ENCODE results near the gene MAU2. TPM values are rescaled to one million over a fixed set of nuclear protein-coding genes. Genes with fewer than 3 reads are reported as not detected.

The MAU2 gene
- total and polyA plus RNA-seq, 11 donors: 15.7 to 46.4 (median 29.0) TPM

- no peak overlapping the region for H3K27ac ChIP-seq
- H3K36me3 ChIP-seq: peaks cover 5 to 100% (median 100%) of the 10 kb centered on the region in 9 donors
- 93 to 97% (median 94%) methylated on average over 8 to 11 of the region's 11 CpGs; no CpG with 5 or more reads in 1 of the 4 donors for WGBS, 4 donors
- TF ChIP-seq, protein P1, sequence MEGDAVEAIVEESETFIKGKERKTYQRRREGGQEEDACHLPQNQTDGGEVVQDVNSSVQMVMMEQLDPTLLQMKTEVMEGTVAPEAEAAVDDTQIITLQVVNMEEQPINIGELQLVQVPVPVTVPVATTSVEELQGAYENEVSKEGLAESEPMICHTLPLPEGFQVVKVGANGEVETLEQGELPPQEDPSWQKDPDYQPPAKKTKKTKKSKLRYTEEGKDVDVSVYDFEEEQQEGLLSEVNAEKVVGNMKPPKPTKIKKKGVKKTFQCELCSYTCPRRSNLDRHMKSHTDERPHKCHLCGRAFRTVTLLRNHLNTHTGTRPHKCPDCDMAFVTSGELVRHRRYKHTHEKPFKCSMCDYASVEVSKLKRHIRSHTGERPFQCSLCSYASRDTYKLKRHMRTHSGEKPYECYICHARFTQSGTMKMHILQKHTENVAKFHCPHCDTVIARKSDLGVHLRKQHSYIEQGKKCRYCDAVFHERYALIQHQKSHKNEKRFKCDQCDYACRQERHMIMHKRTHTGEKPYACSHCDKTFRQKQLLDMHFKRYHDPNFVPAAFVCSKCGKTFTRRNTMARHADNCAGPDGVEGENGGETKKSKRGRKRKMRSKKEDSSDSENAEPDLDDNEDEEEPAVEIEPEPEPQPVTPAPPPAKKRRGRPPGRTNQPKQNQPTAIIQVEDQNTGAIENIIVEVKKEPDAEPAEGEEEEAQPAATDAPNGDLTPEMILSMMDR (IDR thresholded peaks at IDR 0.05): no peak
- TF ChIP-seq POLR2A (IDR thresholded peaks at IDR 0.05): no peak
- H3K27me3 ChIP-seq: no peaks in the 10 kb centered on the region
- H3K4me3 ChIP-seq: no peak overlapping the region
- no peak for ATAC-seq
- intact Hi-C loops (cut with DNase I): loop anchor here in 5 of 10 donors (5.0 to 10.0 kb wide), 3 partner anchors 156 to 196 kb away; no protein-coding TSS in a partner anchor
- no peak for DNase-seq
- no peaks in the 10 kb centered on the region for H3K9me3 ChIP-seq
- peaks cover 0 to 6% (median 0%) of the 10 kb centered on the region in 12 donors for H3K4me1 ChIP-seq
These were observed 20.4 kb downstream of the MAU2 start for GRCh38 chr19:19341026-19341425.

- Histone ChIP-seq H3K4me1 (peaks cover 0 to 6% (median 0%) of the 10 kb centered on the region in 12 donors), H3K27ac (peak overlapping the region in 1 of 12 donors; percentile 38), H3K36me3 (peaks cover 5 to 100% (median 100%) of the 10 kb centered on the region in 9 donors), H3K9me3 (no peaks in the 10 kb centered on the region), H3K27me3 (no peaks in the 10 kb centered on the region), H3K4me3 (no peak overlapping the region)
- ATAC-seq: peak; percentile 62 to 83 (median 76)
- peak; percentile 39 to 76 (median 60) for DNase-seq
- intact Hi-C loops (cut with DNase I): loop anchor here in 5 of 10 donors (5.0 to 10.0 kb wide), 3 partner anchors 158 to 198 kb away; no protein-coding TSS in a partner anchor
- WGBS, 4 donors: 56 to 89% (median 65%) methylated on average over 11 to 28 of the region's 28 CpGs
- TF ChIP-seq, protein P1 (IDR thresholded peaks at IDR 0.05): peak; percentile 67 to 87 (median 78)
- TF ChIP-seq POLR2A (IDR thresholded peaks at IDR 0.05): no peak
These were observed 21.7 kb downstream of the MAU2 start for GRCh38 chr19:19342086-19343015.

- DNase-seq (no peak), ATAC-seq (no peak)
- Histone ChIP-seq H3K27me3 (no peaks in the 10 kb centered on the region), H3K36me3 (peaks cover 5 to 100% (median 100%) of the 10 kb centered on the region in 9 donors), H3K9me3 (no peaks in the 10 kb centered on the region), H3K27ac (peak overlapping the region in 1 of 12 donors; percentile 38), H3K4me1 (peaks cover 0 to 6% (median 0%) of the 10 kb centered on the region in 12 donors), H3K4me3 (no peak overlapping the region)
- intact Hi-C loops (cut with DNase I): loop anchor here in 5 of 10 donors (5.0 to 10.0 kb wide), 3 partner anchors 158 to 198 kb away; no protein-coding TSS in a partner anchor
- TF ChIP-seq POLR2A (IDR thresholded peaks at IDR 0.05): no peak
- TF ChIP-seq, protein P1 (IDR thresholded peaks at IDR 0.05): peak in 2 of 12 donors; percentile 2 to 34
- 64 to 83% (median 68%) methylated on average over 3 to 7 of the region's 7 CpGs for WGBS, 4 donors
These were observed 22.4 kb downstream of the MAU2 start for GRCh38 chr19:19343016-19343362.

GRCh38 chr19:19343762-19344161 is 23.1 kb downstream of the MAU2 start:
- peak in 1 of 4 donors; percentile 28 for ATAC-seq
- WGBS, 4 donors: 78 to 90% (median 87%) methylated on average over 14 of the region's 14 CpGs
- H3K9me3 ChIP-seq: no peaks in the 10 kb centered on the region
- intact Hi-C loops (cut with DNase I): loop anchor here in 5 of 10 donors (5.0 to 10.0 kb wide), 3 partner anchors 159 to 199 kb away; no protein-coding TSS in a partner anchor
- no peak for TF ChIP-seq POLR2A (IDR thresholded peaks at IDR 0.05)
- TF ChIP-seq, protein P1 (IDR thresholded peaks at IDR 0.05): no peak
- H3K27ac ChIP-seq: no peak overlapping the region
- no peaks in the 10 kb centered on the region for H3K27me3 ChIP-seq
- no peak overlapping the region for H3K4me3 ChIP-seq
- H3K4me1 ChIP-seq: peaks cover 0 to 6% (median 0%) of the 10 kb centered on the region in 12 donors
- H3K36me3 ChIP-seq: peaks cover 3 to 100% (median 100%) of the 10 kb centered on the region in 9 donors
- DNase-seq: no peak
